SU-DHL-6 (cell line): ENCODE results near the gene WFDC10A.

Experiments
- EZH2phosphoT487 ChIP-seq: fragments of 200-600 bp; sonication (generic), shearing (Covaris generic); conservative IDR thresholded peaks from 2 replicates; pipeline ENCODE4 v1.6.1; 2018; ENCODE audit warnings: mild to moderate bottlenecking, antibody characterized with exemption, low read length, moderate library complexity, mixed read lengths
- TF ChIP-seq, protein P1 (sequence below): fragments of 200-600 bp; sonication (generic); IDR thresholded peaks from one replicate; pipeline ENCODE4 v1.5.1; 2017; ENCODE audit warnings: antibody characterized with exemption, mild to moderate bottlenecking, low read length, moderate library complexity; ENCODE audit not compliant: insufficient read depth, poor library complexity, severe bottlenecking

DNA sequence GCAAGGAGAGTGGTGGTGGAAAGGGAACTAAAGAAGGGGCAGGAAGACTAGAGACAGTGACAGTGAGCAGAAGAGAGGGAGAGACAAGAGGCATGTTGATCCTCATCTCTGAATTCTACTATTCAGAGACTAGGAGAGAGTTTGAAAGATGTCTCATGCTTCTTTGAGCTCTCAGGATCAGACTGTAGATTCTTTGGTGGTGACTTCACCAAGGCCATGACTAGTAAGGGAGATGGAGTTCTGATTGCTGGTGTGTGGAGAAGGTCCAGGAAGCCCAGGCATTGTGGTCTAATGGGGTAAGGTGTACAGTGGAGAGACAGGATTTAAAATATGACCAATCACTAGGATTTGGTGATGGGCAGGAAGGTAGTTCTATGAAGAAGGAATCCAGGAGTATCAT, 832 bp downstream of the WFDC10A start:
- TF ChIP-seq EZH2phosphoT487 = no peak
- TF ChIP-seq, protein P1, sequence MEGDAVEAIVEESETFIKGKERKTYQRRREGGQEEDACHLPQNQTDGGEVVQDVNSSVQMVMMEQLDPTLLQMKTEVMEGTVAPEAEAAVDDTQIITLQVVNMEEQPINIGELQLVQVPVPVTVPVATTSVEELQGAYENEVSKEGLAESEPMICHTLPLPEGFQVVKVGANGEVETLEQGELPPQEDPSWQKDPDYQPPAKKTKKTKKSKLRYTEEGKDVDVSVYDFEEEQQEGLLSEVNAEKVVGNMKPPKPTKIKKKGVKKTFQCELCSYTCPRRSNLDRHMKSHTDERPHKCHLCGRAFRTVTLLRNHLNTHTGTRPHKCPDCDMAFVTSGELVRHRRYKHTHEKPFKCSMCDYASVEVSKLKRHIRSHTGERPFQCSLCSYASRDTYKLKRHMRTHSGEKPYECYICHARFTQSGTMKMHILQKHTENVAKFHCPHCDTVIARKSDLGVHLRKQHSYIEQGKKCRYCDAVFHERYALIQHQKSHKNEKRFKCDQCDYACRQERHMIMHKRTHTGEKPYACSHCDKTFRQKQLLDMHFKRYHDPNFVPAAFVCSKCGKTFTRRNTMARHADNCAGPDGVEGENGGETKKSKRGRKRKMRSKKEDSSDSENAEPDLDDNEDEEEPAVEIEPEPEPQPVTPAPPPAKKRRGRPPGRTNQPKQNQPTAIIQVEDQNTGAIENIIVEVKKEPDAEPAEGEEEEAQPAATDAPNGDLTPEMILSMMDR = no peak
